WTC11 (cell line): ENCODE data around the gene RTKN2. TPM values are rescaled to one million over a fixed set of nuclear protein-coding genes. Genes with fewer than 3 reads are reported as not detected.

Experiments used
- ATAC-seq: fragments of 200-7000 bp; cut with Tn5 transposase; 2 replicates; pipeline ENCODE4 v1.10.0; 2021; ENCODE audit warnings: mild to moderate bottlenecking, moderate library complexity
- CTCF ChIA-PET: fragments of 300-600 bp; sonication (Branson Sonifier 250); formaldehyde crosslinking; loops from one replicate; lab custom pipeline; 2021; ENCODE audit warnings: antibody characterized with exemption; lab: Charles Lee
- POLR2A ChIA-PET: fragments of 350-600 bp; sonication (Branson Sonifier 250); formaldehyde crosslinking; loops from one replicate; lab custom pipeline; 2021; ENCODE audit warnings: antibody characterized with exemption; lab: Charles Lee
- DNase-seq: peaks from one replicate; pipeline ENCODE4 v3.0.0; 2021; ENCODE audit warnings: low spot score
- H3K27ac Mint-ChIP-seq: 2 replicates; pipeline ENCODE4 v1.8.0; 2021; ENCODE audit warnings: mixed read lengths
- H3K27me3 Mint-ChIP-seq: 2 replicates; pipeline ENCODE4 v1.8.0; 2021; ENCODE audit warnings: low read depth, mild to moderate bottlenecking, moderate library complexity, mixed read lengths
- H3K36me3 Mint-ChIP-seq: 2 replicates; pipeline ENCODE4 v1.8.0; 2021; ENCODE audit warnings: mixed read lengths
- H3K4me1 Mint-ChIP-seq: 2 replicates; pipeline ENCODE4 v1.8.0; 2022; ENCODE audit warnings: mixed read lengths
- H3K4me3 Mint-ChIP-seq: 2 replicates; pipeline ENCODE4 v1.8.0; 2021; ENCODE audit warnings: mild to moderate bottlenecking, moderate library complexity, mixed read lengths
- H3K9me3 Mint-ChIP-seq: 2 replicates; pipeline ENCODE4 v1.8.0; 2021; ENCODE audit warnings: mixed read lengths
- CREM ChIP-seq: sonication (generic); formaldehyde crosslinking; IDR thresholded peaks from 2 replicates; pipeline ENCODE4 v1.8.1; 2022; ENCODE audit warnings: mild to moderate bottlenecking, missing genetic modification reagents, moderate library complexity
- CTCF ChIP-seq: fragments of 200-600 bp; IDR thresholded peaks from 2 replicates; pipeline ENCODE4 v1.8.0; 2022; ENCODE audit warnings: antibody characterized with exemption
- E2F4 ChIP-seq: sonication (generic); formaldehyde crosslinking; IDR thresholded peaks from 2 replicates; pipeline ENCODE4 v1.8.1; 2022; ENCODE audit warnings: low read depth, mild to moderate bottlenecking, moderate library complexity, missing genetic modification reagents, borderline replicate concordance
- E2F5 ChIP-seq: sonication (generic); formaldehyde crosslinking; IDR thresholded peaks from 2 replicates; pipeline ENCODE4 v1.8.1; 2022; ENCODE audit warnings: mild to moderate bottlenecking, moderate library complexity, missing genetic modification reagents
- ERG ChIP-seq: fragments of 250-450 bp; sonication (Bioruptor Pico); IDR thresholded peaks from 2 replicates; pipeline ENCODE4 v1.8.0; 2021; ENCODE audit warnings: mild to moderate bottlenecking
- ESRRA ChIP-seq: sonication (generic); formaldehyde crosslinking; IDR thresholded peaks from 2 replicates; pipeline ENCODE4 v1.8.1; 2022; ENCODE audit warnings: mild to moderate bottlenecking, missing genetic modification reagents, borderline replicate concordance
- ETV6 ChIP-seq: sonication (generic); formaldehyde crosslinking; IDR thresholded peaks from 2 replicates; pipeline ENCODE4 v1.8.1; 2022; ENCODE audit warnings: mild to moderate bottlenecking, missing genetic modification reagents
- FOXK1 ChIP-seq: sonication (generic); formaldehyde crosslinking; IDR thresholded peaks from 2 replicates; pipeline ENCODE4 v1.8.0; 2022; ENCODE audit warnings: mild to moderate bottlenecking, moderate library complexity, missing genetic modification reagents
- GABPB1 ChIP-seq: sonication (generic); formaldehyde crosslinking; IDR thresholded peaks from 2 replicates; pipeline ENCODE4 v1.8.1; 2023; ENCODE audit warnings: mild to moderate bottlenecking, missing genetic modification reagents
- MAX ChIP-seq: sonication (generic); formaldehyde crosslinking; IDR thresholded peaks from 2 replicates; pipeline ENCODE4 v1.8.0; 2022; ENCODE audit warnings: mild to moderate bottlenecking, missing genetic modification reagents
- NFATC4 ChIP-seq: fragments of 250-450 bp; sonication (Bioruptor Pico); IDR thresholded peaks from 2 replicates; pipeline ENCODE4 v1.9.0; 2021; ENCODE audit warnings: mild to moderate bottlenecking
- NR1H2 ChIP-seq: sonication (generic); formaldehyde crosslinking; IDR thresholded peaks from 2 replicates; pipeline ENCODE4 v1.9.0; 2021; ENCODE audit warnings: mild to moderate bottlenecking, moderate library complexity, missing genetic modification reagents
- NR2C2 ChIP-seq: sonication (generic); formaldehyde crosslinking; IDR thresholded peaks from 2 replicates; pipeline ENCODE4 v1.8.0; 2022; ENCODE audit warnings: mild to moderate bottlenecking, missing genetic modification reagents
- PRDM15 ChIP-seq: sonication (generic); formaldehyde crosslinking; IDR thresholded peaks from 2 replicates; pipeline ENCODE4 v1.8.0; 2022; ENCODE audit warnings: missing genetic modification reagents
- PRRX2 ChIP-seq: fragments of 250-450 bp; sonication (Bioruptor Pico); IDR thresholded peaks from 2 replicates; pipeline ENCODE4 v1.8.0; 2021; ENCODE audit warnings: mild to moderate bottlenecking
- SOX15 ChIP-seq: fragments of 250-450 bp; sonication (Bioruptor Pico); IDR thresholded peaks from 2 replicates; pipeline ENCODE4 v1.9.0; 2021; ENCODE audit warnings: mild to moderate bottlenecking
- ZNF416 ChIP-seq: fragments of 250-450 bp; sonication (Bioruptor Pico); IDR thresholded peaks from 2 replicates; pipeline ENCODE4 v1.9.0; 2021; ENCODE audit warnings: mild to moderate bottlenecking, inconsistent platforms
- ZNF671 ChIP-seq: fragments of 250-450 bp; sonication (Bioruptor Pico); IDR thresholded peaks from 2 replicates; pipeline ENCODE4 v1.8.0; 2021; ENCODE audit warnings: mild to moderate bottlenecking
- total RNA-seq: library from RNA; stranded (reverse); gene quantifications from 3 replicates; pipeline ENCODE4 v1.2.3, GENCODE V29; 2021

The RTKN2 gene
- total RNA-seq, 1 experiment from 2014 or later = 20.5 TPM

- TF ChIP-seq ETV6 (CRISPR knock-in tag) (no peak), NR1H2 (no peak), NFATC4 (CRISPR knock-in tag) (no peak), CREM (CRISPR knock-in tag) (no peak), ESRRA (CRISPR knock-in tag) (no peak), FOXK1 (CRISPR knock-in tag) (no peak), E2F4 (CRISPR knock-in tag) (no peak), CTCF (no peak), E2F5 (no peak), NR2C2 (CRISPR knock-in tag) (no peak), PRRX2 (no peak), SOX15 (CRISPR knock-in tag) (no peak), MAX (no peak), ZNF416 (CRISPR knock-in tag) (no peak), PRDM15 (CRISPR knock-in tag) (no peak)
These were observed 73.5 kb downstream of the RTKN2 start (continued) for GRCh38 chr10:62194924-62195674.

GRCh38 chr10:62193479-62193878 lies 75.2 kb downstream of the RTKN2 start:
- Mint-ChIP-seq H3K4me1 (peaks cover 15% of the 10 kb centered on the region), H3K27ac (no peak overlapping the region), H3K9me3 (no peaks in the 10 kb centered on the region), H3K36me3 (peaks cover 20% of the 10 kb centered on the region), H3K4me3 (no peak overlapping the region), H3K27me3 (no peaks in the 10 kb centered on the region)
- TF ChIP-seq ERG (CRISPR knock-in tag) (no peak), ZNF671 (CRISPR knock-in tag) (no peak), NFATC4 (CRISPR knock-in tag) (no peak), GABPB1 (CRISPR knock-in tag) (no peak)
- ATAC-seq (peak; percentile 58; the same call in 1 of the 2 replicates), DNase-seq (no peak)
- ChIA-PET POLR2A (no interaction called here), CTCF (no interaction called here)
